ENCODE measurements around the gene ARHGAP18.

- no peak for TF ChIP-seq ZNF274 (IDR thresholded peaks at IDR 0.05; ENCODE audit: low read depth, low read length)
- TF ChIP-seq SUZ12 (IDR thresholded peaks at IDR 0.05; ENCODE audit: extremely low read depth, insufficient read depth, insufficient read length) = no peak
- no peak for TF ChIP-seq YY1 (IDR thresholded peaks at IDR 0.05; ENCODE audit: insufficient read depth, insufficient read length)
Measured at GRCh38 chr6:129659167-129659566, 50.8 kb downstream of the ARHGAP18 start.
